Esophagus mucosa (tissue), 1 donor: ENCODE data around the gene DAPK3. TPM values are rescaled to one million over a fixed set of nuclear protein-coding genes. Genes with fewer than 3 reads are reported as not detected.

Experiments
- total RNA-seq: library from RNA; stranded (reverse); gene quantifications from one replicate; pipeline ENCODE4 v1.2.4, GENCODE V29; 2023
- donor health status: DM: yes; HTN: yes; CAD: no.

The DAPK3 gene
- total RNA-seq, 1 donor from 2014 or later = 28.8 TPM

Other genes starting within 250 kb of the DAPK3 start
- 10.9 TPM for gene APBA3, start 209.4 kb downstream of the DAPK3 start, total RNA-seq
- 62.3 TPM for gene MRPL54, start 208.4 kb downstream of the DAPK3 start, total RNA-seq
- not detected for gene RAX2, start 198.9 kb downstream of the DAPK3 start, total RNA-seq
- 0.24 TPM for gene MATK, start 184.7 kb downstream of the DAPK3 start, total RNA-seq
- gene ZFR2, start 102.1 kb downstream of the DAPK3 start, total RNA-seq = not detected
- not detected for gene ATCAY, start 90.4 kb downstream of the DAPK3 start, total RNA-seq
- gene NMRK2, start 38.0 kb downstream of the DAPK3 start, total RNA-seq = not detected
- gene EEF2, start 14.4 kb upstream of the DAPK3 start, total RNA-seq = 2,169 TPM
- 19.3 TPM for gene PIAS4, start 36.6 kb upstream of the DAPK3 start, total RNA-seq
- gene ZBTB7A, start 95.8 kb upstream of the DAPK3 start, total RNA-seq = 53.7 TPM
- 114 TPM for gene MAP2K2, start 153.0 kb upstream of the DAPK3 start, total RNA-seq
- not detected for gene CREB3L3, start 182.5 kb upstream of the DAPK3 start, total RNA-seq
- 13.2 TPM for gene SIRT6, start 211.5 kb upstream of the DAPK3 start, total RNA-seq
- 0.08 TPM for gene ANKRD24, start 211.6 kb upstream of the DAPK3 start, total RNA-seq